HL-60 (cell line): ENCODE data around the gene CLDN2.

Experiments used
- DNase-seq, 2 experiments: peaks; one replicate each; pipeline ENCODE4 v3.0.0-alpha.2; 2010 to 2020; ENCODE audit warnings: low read depth in 1 of 2, low spot score in 1 of 2
- H3K27ac ChIP-seq: fragments of 250-450 bp; sonication (Bioruptor Pico); replicated peaks from 2 replicates; pipeline ENCODE4 v1.5.1; 2020; ENCODE audit warnings: mild to moderate bottlenecking, moderate library complexity
- H3K27me3 ChIP-seq: fragments of 250-450 bp; sonication (Bioruptor Pico); 2 replicates; pipeline ENCODE4 v1.5.1; 2021; ENCODE audit warnings: mild to moderate bottlenecking, moderate library complexity; ENCODE audit not compliant: insufficient read depth, poor library complexity, severe bottlenecking
- H3K4me3 ChIP-seq: replicated peaks from 2 replicates; pipeline ENCODE4 v1.5.1; 2011; ENCODE audit warnings: mild to moderate bottlenecking, control low read depth, low read length; ENCODE audit not compliant: insufficient read depth
- GABPA ChIP-seq: IDR thresholded peaks from 2 replicates; pipeline ENCODE4 v1.6.1; 2012; ENCODE audit warnings: low read depth
- POLR2AphosphoS5 ChIP-seq: IDR thresholded peaks from 2 replicates; pipeline ENCODE4 v1.6.1; 2012; ENCODE audit warnings: low read depth
- SPI1 ChIP-seq: IDR thresholded peaks from 2 replicates; pipeline ENCODE4 v1.6.1; 2012; ENCODE audit warnings: low read depth, mild to moderate bottlenecking, borderline replicate concordance
- TF ChIP-seq, protein P1 (sequence below): IDR thresholded peaks from one replicate; pipeline ENCODE4 v1.5.1; 2011; ENCODE audit warnings: low read length, control low read depth, inconsistent platforms; ENCODE audit not compliant: insufficient read depth
- TF ChIP-seq, protein P2 (sequence below): IDR thresholded peaks from 2 replicates; pipeline ENCODE4 v1.6.1; 2012; ENCODE audit warnings: low read depth; ENCODE audit not compliant: insufficient replicate concordance

CLDN2 gene

DNA sequence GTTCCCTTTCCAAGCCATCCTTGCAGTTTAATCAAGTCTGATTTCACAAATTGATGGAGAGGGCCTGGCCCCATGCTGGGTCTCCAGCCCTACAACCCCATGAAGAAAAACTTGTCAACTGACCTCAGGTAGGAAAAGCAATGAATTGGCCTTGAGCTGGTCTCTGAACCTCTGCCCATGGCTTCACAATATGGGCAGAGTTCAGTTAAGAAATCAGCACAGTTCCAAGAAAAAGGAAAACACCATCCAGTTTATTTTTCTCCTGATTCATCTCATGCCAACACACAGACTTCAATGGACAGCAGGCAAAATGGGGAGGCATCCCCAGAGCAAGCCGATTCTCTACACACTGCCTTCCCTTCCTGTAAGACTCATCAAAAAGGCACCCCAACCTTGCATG, 20.4 kb upstream of the CLDN2 start:
- Histone ChIP-seq H3K27ac (no peak overlapping the region), H3K4me3 (no peak overlapping the region), H3K27me3 (no peaks in the 10 kb centered on the region)
- TF ChIP-seq, protein P1, sequence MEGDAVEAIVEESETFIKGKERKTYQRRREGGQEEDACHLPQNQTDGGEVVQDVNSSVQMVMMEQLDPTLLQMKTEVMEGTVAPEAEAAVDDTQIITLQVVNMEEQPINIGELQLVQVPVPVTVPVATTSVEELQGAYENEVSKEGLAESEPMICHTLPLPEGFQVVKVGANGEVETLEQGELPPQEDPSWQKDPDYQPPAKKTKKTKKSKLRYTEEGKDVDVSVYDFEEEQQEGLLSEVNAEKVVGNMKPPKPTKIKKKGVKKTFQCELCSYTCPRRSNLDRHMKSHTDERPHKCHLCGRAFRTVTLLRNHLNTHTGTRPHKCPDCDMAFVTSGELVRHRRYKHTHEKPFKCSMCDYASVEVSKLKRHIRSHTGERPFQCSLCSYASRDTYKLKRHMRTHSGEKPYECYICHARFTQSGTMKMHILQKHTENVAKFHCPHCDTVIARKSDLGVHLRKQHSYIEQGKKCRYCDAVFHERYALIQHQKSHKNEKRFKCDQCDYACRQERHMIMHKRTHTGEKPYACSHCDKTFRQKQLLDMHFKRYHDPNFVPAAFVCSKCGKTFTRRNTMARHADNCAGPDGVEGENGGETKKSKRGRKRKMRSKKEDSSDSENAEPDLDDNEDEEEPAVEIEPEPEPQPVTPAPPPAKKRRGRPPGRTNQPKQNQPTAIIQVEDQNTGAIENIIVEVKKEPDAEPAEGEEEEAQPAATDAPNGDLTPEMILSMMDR, result no peak
- TF ChIP-seq SPI1, result no peak
- TF ChIP-seq GABPA, result no peak
- TF ChIP-seq, protein P2, sequence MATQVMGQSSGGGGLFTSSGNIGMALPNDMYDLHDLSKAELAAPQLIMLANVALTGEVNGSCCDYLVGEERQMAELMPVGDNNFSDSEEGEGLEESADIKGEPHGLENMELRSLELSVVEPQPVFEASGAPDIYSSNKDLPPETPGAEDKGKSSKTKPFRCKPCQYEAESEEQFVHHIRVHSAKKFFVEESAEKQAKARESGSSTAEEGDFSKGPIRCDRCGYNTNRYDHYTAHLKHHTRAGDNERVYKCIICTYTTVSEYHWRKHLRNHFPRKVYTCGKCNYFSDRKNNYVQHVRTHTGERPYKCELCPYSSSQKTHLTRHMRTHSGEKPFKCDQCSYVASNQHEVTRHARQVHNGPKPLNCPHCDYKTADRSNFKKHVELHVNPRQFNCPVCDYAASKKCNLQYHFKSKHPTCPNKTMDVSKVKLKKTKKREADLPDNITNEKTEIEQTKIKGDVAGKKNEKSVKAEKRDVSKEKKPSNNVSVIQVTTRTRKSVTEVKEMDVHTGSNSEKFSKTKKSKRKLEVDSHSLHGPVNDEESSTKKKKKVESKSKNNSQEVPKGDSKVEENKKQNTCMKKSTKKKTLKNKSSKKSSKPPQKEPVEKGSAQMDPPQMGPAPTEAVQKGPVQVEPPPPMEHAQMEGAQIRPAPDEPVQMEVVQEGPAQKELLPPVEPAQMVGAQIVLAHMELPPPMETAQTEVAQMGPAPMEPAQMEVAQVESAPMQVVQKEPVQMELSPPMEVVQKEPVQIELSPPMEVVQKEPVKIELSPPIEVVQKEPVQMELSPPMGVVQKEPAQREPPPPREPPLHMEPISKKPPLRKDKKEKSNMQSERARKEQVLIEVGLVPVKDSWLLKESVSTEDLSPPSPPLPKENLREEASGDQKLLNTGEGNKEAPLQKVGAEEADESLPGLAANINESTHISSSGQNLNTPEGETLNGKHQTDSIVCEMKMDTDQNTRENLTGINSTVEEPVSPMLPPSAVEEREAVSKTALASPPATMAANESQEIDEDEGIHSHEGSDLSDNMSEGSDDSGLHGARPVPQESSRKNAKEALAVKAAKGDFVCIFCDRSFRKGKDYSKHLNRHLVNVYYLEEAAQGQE, result no peak
- TF ChIP-seq POLR2AphosphoS5, result no peak
- DNase-seq, result no peak

DNA sequence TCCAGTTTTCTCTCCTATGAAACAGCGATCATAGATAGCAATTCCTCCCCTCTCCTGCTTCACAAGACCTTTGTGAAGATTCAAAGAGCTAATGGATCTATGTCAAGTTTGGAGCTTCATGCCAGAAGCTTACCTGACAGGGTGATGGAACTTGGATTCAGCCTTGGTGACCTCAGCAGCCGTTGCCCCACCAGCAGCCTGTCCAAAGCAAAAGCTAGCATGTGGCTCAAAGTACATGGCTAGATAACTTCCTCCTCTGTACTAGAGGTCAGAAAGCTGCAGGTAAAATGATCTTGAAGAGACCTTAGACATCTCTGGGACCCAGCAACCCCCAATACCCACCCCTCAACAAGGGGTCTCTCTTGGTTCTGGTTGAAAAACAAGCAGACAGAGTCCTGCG, 18.9 kb upstream of the CLDN2 start:
- no peak for TF ChIP-seq POLR2AphosphoS5
- TF ChIP-seq, protein P2, result no peak
- no peak for TF ChIP-seq GABPA
- TF ChIP-seq, protein P1, result no peak
- TF ChIP-seq SPI1, result no peak
- no peak for DNase-seq
- no peak overlapping the region for H3K4me3 ChIP-seq
- H3K27me3 ChIP-seq, result no peaks in the 10 kb centered on the region
- no peak overlapping the region for H3K27ac ChIP-seq

DNA sequence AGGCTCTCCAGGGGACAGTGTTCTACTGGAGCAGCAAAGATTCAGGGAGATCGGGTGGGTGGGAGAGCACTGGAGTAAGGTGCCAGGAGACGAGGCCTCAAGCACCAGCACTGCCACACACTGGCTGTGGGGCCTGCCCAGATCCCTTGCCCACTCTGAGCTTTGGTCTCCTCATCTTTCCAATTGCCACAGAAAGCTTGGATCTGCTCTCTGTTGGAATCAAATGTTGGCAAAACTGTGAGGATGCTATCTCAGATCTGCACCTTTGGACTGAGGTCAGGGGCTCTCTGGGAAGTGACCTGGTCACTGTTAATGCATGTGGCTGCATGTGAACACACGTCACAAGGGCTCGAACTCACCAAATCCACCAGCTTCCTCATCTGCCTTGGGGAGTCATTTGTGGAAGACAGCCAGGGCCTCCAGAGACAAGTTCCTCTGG, 18.4 kb upstream of the CLDN2 start:
- H3K27me3 ChIP-seq, result no peaks in the 10 kb centered on the region
- TF ChIP-seq POLR2AphosphoS5, result no peak
- H3K27ac ChIP-seq, result no peak overlapping the region
- DNase-seq, result no peak
- H3K4me3 ChIP-seq, result no peak overlapping the region

DNA sequence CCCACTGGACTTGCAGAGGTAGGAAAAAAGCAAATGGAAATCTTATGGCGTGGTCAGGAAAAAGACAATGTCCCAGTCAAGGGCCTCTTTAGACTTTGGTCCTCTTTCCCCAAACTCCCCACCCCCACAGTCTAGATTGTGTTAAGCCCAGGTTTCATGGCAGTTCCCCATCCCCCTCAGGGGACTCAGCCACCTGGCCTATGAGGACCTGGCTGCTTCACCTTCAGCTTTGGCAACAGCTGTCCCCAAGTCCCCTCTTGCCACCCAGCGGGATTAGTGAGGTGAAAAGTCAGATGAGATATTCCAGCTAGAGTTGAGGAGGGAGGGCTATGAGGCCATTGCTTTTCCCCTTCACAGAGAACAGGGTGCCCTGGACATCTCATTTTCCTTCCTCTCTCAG, 17.5 kb upstream of the CLDN2 start:
- no peak overlapping the region for H3K4me3 ChIP-seq
- H3K27me3 ChIP-seq, result no peaks in the 10 kb centered on the region
- DNase-seq, result no peak
- no peak overlapping the region for H3K27ac ChIP-seq
- TF ChIP-seq, protein P1, result no peak
